ENCODE data around the gene FIGNL2.
"Not testable (repeated sequence)": the region's sequence is repeated elsewhere in the genome, so short reads cannot be mapped to it uniquely, and the experiment has no call there.

Gene FIGNL2

GRCh38 chr12:51813931-51814310 is 34.6 kb downstream of the FIGNL2 start:
- no peak for DNase-seq

- DNase-seq = no peak
Observed at GRCh38 chr12:51812871-51813270, 35.6 kb downstream of the FIGNL2 start.

- DNase-seq = no peak
Observed at GRCh38 chr12:51811203-51812202, 37.0 kb downstream of the FIGNL2 start.

- DNase-seq = no peak
Observed at GRCh38 chr12:51809193-51809592, 39.3 kb downstream of the FIGNL2 start.

GRCh38 chr12:51806896-51807295 is 41.6 kb downstream of the FIGNL2 start:
- DNase-seq = no peak

GRCh38 chr12:51801027-51801426 is 47.5 kb downstream of the FIGNL2 start:
- no peak for DNase-seq

- no peak for DNase-seq
Observed at GRCh38 chr12:51798501-51798900, 50.0 kb downstream of the FIGNL2 start.

GRCh38 chr12:51798051-51798450 is 50.5 kb downstream of the FIGNL2 start:
- not testable (repeated sequence) for DNase-seq

- DNase-seq = no peak
Observed at GRCh38 chr12:51797301-51797700, 51.2 kb downstream of the FIGNL2 start.

GRCh38 chr12:51793201-51793600 is 55.3 kb downstream of the FIGNL2 start:
- DNase-seq = no peak

GRCh38 chr12:51792417-51792816 is 56.1 kb downstream of the FIGNL2 start:
- no peak for DNase-seq

- no peak for DNase-seq
Observed at GRCh38 chr12:51788876-51789275, 59.6 kb downstream of the FIGNL2 start.

- DNase-seq = no peak
Observed at GRCh38 chr12:51785906-51786305, 62.6 kb downstream of the FIGNL2 start.

GRCh38 chr12:51784688-51785087 is 63.8 kb downstream of the FIGNL2 start:
- peak; percentile 62 for DNase-seq

GRCh38 chr12:51779876-51780275 is 68.6 kb downstream of the FIGNL2 start:
- DNase-seq = no peak

GRCh38 chr12:51777973-51778372 is 70.5 kb downstream of the FIGNL2 start:
- no peak for DNase-seq

GRCh38 chr12:51777457-51777856 is 71.1 kb downstream of the FIGNL2 start:
- DNase-seq = no peak

- DNase-seq = no peak
Observed at GRCh38 chr12:51774933-51775332, 73.6 kb downstream of the FIGNL2 start.

- DNase-seq = peak; percentile 55
Observed at GRCh38 chr12:51773145-51773869, 75.2 kb downstream of the FIGNL2 start.

GRCh38 chr12:51771008-51771407 is 77.5 kb downstream of the FIGNL2 start:
- DNase-seq = no peak
